Left forelimb (tissue), 1 donor: Measurements from ENCODE around the gene LRRC55.

Experiments used
- DNase-seq: peaks from one replicate; pipeline ENCODE4 v3.0.0-alpha.2; 2018; ENCODE audit warnings: low spot score

Gene LRRC55

DNA sequence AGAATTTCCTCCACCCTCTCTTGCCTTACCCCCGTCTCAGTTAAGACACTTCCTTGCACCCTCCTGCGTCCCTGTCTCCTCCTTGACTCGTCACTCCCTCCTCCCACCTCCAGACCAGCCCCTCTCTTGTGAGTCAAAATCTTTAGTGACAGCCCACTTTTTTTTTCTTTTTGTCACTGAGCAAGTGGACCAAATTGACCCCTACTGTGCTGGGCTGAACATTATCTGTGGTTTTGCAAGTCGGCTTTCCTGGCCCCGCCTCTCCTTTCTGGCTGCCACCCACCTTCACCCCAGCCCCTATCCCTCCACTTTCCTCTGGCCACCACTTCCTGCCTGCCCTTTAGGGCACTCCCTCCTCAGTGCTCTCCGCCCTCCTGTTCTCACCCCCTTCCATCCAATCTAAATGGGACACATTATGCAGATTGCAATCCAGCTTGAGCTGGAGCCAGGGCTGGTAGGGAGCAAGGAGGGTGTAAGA lies 55.5 kb downstream of the LRRC55 start, which contains the start of gene APLNR:
APLNR (minus strand) TSS at position 47 of the 478 bp plus-strand sequence. CDS start 246 bp downstream, outside the sequence.
- DNase-seq = no peak

DNA sequence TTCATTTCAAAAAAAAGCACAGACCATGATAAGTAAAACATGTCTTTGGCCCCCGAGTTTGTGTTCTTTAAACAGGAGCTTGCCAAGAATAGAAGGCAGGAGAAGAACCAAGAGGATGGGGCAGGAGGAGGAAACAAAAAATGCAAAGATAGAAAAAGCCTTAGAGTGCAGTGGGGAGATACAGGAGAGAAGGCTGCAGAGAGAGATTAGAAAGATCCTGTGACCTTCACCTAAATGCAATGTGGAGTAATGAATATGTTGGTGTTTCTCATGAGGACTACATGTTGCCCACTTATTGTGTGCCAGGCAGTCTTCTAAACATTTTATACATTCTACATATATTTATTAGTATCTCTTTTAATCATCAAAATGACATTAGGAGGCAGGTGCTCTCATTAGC lies 57.6 kb downstream of the LRRC55 start:
- no peak for DNase-seq

DNA sequence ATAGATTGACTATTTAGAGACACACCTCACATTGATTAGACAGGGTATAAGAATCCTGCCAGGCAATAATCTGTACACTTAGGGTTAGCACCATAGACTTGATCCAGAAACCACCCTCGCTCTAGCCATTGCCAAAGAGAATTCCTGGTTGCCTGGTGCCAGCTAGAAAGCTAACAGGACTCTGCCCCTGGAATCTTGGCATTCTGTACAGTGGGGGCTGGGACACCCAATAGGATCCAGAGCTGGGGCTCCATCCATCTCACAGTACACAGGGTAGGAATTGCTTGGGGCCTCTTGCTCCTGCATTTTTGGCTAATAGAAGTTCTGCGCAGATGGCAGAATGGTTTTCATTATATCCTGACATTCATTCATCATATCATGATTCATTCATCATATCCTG lies 58.3 kb downstream of the LRRC55 start:
- DNase-seq = no peak

DNA sequence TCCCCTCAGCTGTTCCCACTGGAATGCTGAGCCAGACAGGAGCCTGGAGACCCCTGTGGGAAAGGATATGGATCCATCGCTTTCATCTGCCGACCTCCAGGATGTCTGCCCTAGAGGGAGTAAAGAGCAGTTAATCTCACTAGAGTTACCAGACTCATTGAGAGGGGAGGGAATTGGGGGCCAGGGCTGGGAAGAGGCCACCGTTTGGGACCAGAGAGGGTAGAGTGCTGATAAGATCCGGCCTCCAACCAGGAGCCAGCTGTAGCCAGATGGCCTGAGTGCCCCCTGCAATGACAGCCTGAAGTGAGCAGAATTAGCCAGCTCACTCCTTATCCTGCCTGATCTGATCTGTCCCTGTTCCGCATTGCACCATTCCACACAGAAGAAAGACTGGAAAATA lies 59.0 kb downstream of the LRRC55 start:
- no peak for DNase-seq
